ENCODE data around the gene C13orf42. TPM values are rescaled to one million over a fixed set of nuclear protein-coding genes. Genes with fewer than 3 reads are reported as not detected.

C13orf42 gene
- total RNA-seq, 6 experiments from 2014 or later: not detected

- 100% methylated on average over 1 of the region's 5 CpGs for WGBS (ENCODE audit: insufficient coverage, low coverage, low lambda C conversion rate, missing lambda C conversion rate)
- intact Hi-C loops (cut with DNase I): loop anchor here in 1 of 2 donors (5.0 kb wide), 1 partner anchor 130 kb away; no protein-coding TSS in a partner anchor
- DNase-seq (no peak), ATAC-seq (no peak)
- H3K36me3 ChIP-seq: no peaks in the 10 kb centered on the region
- TF ChIP-seq CTCF (IDR thresholded peaks at IDR 0.05) (no peak), POLR2A (IDR thresholded peaks at IDR 0.05) (no peak)
- no peak overlapping the region for H3K27ac ChIP-seq
- H3K4me3 ChIP-seq: no peak overlapping the region
- no peaks in the 10 kb centered on the region for H3K27me3 ChIP-seq
- peaks cover 0 to 28% (median 4%) of the 10 kb centered on the region in 4 donors for H3K4me1 ChIP-seq
- H3K9me3 ChIP-seq: no peaks in the 10 kb centered on the region
Observed at GRCh38 chr13:51152701-51153100, 41.6 kb upstream of the C13orf42 start.

GRCh38 chr13:51151463-51151862, 40.4 kb upstream of the C13orf42 start:
- Histone ChIP-seq H3K27ac (no peak overlapping the region), H3K4me3 (no peak overlapping the region), H3K4me1 (peaks cover 0 to 28% (median 4%) of the 10 kb centered on the region in 4 donors), H3K9me3 (no peaks in the 10 kb centered on the region), H3K27me3 (no peaks in the 10 kb centered on the region), H3K36me3 (no peaks in the 10 kb centered on the region)
- intact Hi-C loops (cut with DNase I): loop anchor here in 1 of 2 donors (5.0 kb wide), 1 partner anchor 131 kb away; no protein-coding TSS in a partner anchor
- TF ChIP-seq CTCF (IDR thresholded peaks at IDR 0.05) (no peak), POLR2A (IDR thresholded peaks at IDR 0.05) (no peak)
- WGBS (ENCODE audit: insufficient coverage, low coverage, low lambda C conversion rate, missing lambda C conversion rate): 58% methylated on average over 1 of the region's 1 CpG
- ATAC-seq: peak; percentile 79 to 84 (median 84)
- DNase-seq: peak in 1 of 3 donors; percentile 61

GRCh38 chr13:51148952-51149573, 38.0 kb upstream of the C13orf42 start:
- Histone ChIP-seq H3K4me3 (no peak overlapping the region), H3K27ac (no peak overlapping the region), H3K9me3 (no peaks in the 10 kb centered on the region), H3K36me3 (no peaks in the 10 kb centered on the region), H3K27me3 (no peaks in the 10 kb centered on the region), H3K4me1 (peaks cover 0 to 22% (median 4%) of the 10 kb centered on the region in 4 donors)
- DNase-seq (no peak), ATAC-seq (peak; percentile 61 to 80 (median 75))
- intact Hi-C loops (cut with DNase I): loop anchor here in 1 of 2 donors (5.0 kb wide), 1 partner anchor 138 kb away; no protein-coding TSS in a partner anchor
- WGBS (ENCODE audit: insufficient coverage, low coverage, low lambda C conversion rate, missing lambda C conversion rate): 3% methylated on average over 4 of the region's 4 CpGs
- no peak for TF ChIP-seq POLR2A (IDR thresholded peaks at IDR 0.05)
- peak; percentile 53 to 73 (median 61) for TF ChIP-seq CTCF (IDR thresholded peaks at IDR 0.05)

GRCh38 chr13:51148223-51148951, 37.3 kb upstream of the C13orf42 start:
- 75% methylated on average over 12 of the region's 18 CpGs for WGBS (ENCODE audit: insufficient coverage, low coverage, low lambda C conversion rate, missing lambda C conversion rate)
- no peak for DNase-seq
- intact Hi-C loops (cut with DNase I): loop anchor here in 1 of 2 donors (5.0 kb wide), 1 partner anchor 139 kb away; no protein-coding TSS in a partner anchor
- H3K9me3 ChIP-seq: no peaks in the 10 kb centered on the region
- no peaks in the 10 kb centered on the region for H3K27me3 ChIP-seq
- H3K36me3 ChIP-seq: no peaks in the 10 kb centered on the region
- TF ChIP-seq CTCF (IDR thresholded peaks at IDR 0.05): no peak
- TF ChIP-seq POLR2A (IDR thresholded peaks at IDR 0.05): no peak
- H3K27ac ChIP-seq: no peak overlapping the region
- no peak overlapping the region for H3K4me3 ChIP-seq
- H3K4me1 ChIP-seq: peaks cover 0 to 17% (median 4%) of the 10 kb centered on the region in 4 donors
- peak; percentile 5 to 36 (median 26) for ATAC-seq

Data from right lobe of liver (tissue), 6 donors.